ENCODE results near the gene ATXN7L1. TPM values are rescaled to one million over a fixed set of nuclear protein-coding genes. Genes with fewer than 3 reads are reported as not detected.

The ATXN7L1 gene
- total RNA-seq, 2 experiments from 2014 or later, result 3.5 to 5.0 TPM

DNA sequence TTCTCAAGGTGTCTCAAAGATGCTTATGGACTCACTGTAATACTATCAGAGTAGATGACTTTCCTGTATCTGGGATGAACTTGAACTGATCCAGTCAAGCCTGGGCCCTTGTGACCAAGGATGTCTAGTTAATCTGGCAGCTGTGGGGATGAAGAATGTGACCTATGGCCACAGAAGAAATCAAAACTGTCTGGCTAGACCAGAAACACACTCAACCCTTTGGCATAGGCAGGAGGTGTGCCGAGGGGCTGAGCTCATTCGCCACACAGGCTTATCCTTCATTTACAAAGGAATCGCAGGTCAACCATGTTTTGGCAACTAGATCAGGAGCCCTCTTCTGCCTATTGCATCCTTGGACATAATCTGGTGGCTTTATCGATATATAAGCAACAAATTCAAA lies 110.6 kb downstream of the ATXN7L1 start:
- peaks cover 11% of the 10 kb centered on the region for H3K4me1 Mint-ChIP-seq (ENCODE audit: low read depth)
- no peaks in the 10 kb centered on the region for H3K36me3 Mint-ChIP-seq (ENCODE audit: low read depth)
- H3K4me3 Mint-ChIP-seq, result no peak overlapping the region
- no peak for ATAC-seq
- H3K9me3 Mint-ChIP-seq (ENCODE audit: insufficient read depth), result no peaks in the 10 kb centered on the region
- no peak for DNase-seq
- ChIA-PET POLR2A (no interaction called here), CTCF (interaction anchor here (0.8 to 2.0 kb wide), 9 partner anchors 22 to 277 kb away, joined by 3 to 5 read pairs (median 4); no protein-coding TSS in a partner anchor)
- H3K27me3 Mint-ChIP-seq (ENCODE audit: low read depth), result peaks cover 3% of the 10 kb centered on the region
- H3K27ac Mint-ChIP-seq, result no peak overlapping the region

DNA sequence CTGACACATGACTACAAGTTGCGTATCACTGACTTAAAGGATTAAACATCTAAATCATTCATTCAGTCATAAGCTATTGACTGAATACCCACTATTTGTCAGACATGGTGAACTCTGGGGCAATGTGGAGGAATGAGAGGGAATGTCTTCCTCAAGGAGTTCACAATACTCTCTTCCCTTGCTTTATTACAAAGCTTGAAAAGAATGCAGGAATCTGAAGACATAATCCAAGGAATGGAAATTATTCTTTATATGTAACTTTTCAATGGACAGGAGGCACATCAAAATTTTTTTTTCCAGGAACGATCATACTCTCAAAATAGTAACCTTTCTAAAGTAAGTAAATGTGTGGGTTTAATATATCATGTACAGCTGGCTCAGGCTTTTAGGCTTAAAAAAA lies 111.9 kb downstream of the ATXN7L1 start:
- Mint-ChIP-seq H3K4me1 (ENCODE audit: low read depth) (peaks cover 23% of the 10 kb centered on the region), H3K36me3 (ENCODE audit: low read depth) (no peaks in the 10 kb centered on the region), H3K9me3 (ENCODE audit: insufficient read depth) (no peaks in the 10 kb centered on the region), H3K27me3 (ENCODE audit: low read depth) (peaks cover 3% of the 10 kb centered on the region), H3K27ac (no peak overlapping the region), H3K4me3 (no peak overlapping the region)
- no peak for ATAC-seq
- ChIA-PET CTCF (interaction anchor here (0.5 to 1.7 kb wide), 8 partner anchors 17 to 115 kb away, joined by 3 to 4 read pairs (median 3); no protein-coding TSS in a partner anchor), POLR2A (no interaction called here)
- no peak for DNase-seq

DNA sequence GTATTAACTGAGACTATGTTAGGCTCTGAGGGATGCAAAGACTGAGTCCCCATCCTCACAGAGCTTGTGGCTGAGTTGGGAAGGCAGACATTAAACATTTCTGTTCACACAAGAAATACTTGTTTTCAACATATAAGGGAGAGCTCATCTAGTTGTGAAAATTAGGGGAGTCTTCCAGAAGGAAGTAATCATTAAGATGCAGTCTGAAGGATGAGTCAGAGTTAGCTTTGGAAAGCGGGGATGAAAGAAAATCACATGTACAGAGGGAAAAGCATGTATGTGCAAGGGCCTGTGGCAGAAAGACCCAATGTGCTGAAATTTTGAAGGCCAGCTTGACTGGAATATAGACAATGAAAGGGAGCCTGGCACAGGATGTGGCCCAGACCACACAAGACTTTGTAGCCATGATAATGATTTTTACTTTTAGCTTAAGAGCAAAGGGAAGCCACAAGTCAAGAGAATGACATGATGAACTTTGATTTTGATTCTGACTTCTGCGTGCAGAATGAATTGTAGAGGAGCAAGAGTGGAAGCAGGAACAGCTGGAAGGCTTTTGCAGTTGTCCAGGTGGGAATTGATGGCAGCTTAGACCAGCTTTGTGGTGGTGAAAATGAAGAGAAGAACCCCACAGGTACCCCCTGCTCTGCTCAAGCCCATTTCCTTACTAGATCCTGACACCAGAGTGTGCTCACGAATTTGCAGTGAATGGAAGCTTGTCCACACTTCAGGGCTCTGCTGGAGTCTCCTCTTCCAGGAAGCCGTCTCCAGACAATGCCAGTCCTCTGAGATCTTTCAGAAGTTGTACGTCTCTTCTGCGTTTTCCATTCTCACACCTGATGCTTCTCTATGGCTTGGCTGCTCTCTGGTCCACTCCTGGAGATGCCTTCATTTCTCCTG lies 115.6 kb downstream of the ATXN7L1 start:
- ChIA-PET POLR2A (interaction anchor here (0.6 to 1.9 kb wide), 4 partner anchors 15 to 282 kb away, joined by 3 to 4 read pairs (median 4); no protein-coding TSS in a partner anchor), CTCF (interaction anchor here (0.6 to 5.6 kb wide), 71 partner anchors 9 to 405 kb away, joined by 3 to 53 read pairs (median 5); partner anchors contain the start of gene ATXN7L1)
- H3K27ac Mint-ChIP-seq, result peak overlapping the region; percentile 36
- H3K4me1 Mint-ChIP-seq (ENCODE audit: low read depth), result peaks cover 29% of the 10 kb centered on the region
- peak overlapping the region; percentile 3 for H3K4me3 Mint-ChIP-seq
- H3K9me3 Mint-ChIP-seq (ENCODE audit: insufficient read depth), result no peaks in the 10 kb centered on the region
- H3K36me3 Mint-ChIP-seq (ENCODE audit: low read depth), result no peaks in the 10 kb centered on the region
- peak; percentile 78 for ATAC-seq
- H3K27me3 Mint-ChIP-seq (ENCODE audit: low read depth), result peaks cover 2% of the 10 kb centered on the region
- peak; percentile 68 for DNase-seq

DNA sequence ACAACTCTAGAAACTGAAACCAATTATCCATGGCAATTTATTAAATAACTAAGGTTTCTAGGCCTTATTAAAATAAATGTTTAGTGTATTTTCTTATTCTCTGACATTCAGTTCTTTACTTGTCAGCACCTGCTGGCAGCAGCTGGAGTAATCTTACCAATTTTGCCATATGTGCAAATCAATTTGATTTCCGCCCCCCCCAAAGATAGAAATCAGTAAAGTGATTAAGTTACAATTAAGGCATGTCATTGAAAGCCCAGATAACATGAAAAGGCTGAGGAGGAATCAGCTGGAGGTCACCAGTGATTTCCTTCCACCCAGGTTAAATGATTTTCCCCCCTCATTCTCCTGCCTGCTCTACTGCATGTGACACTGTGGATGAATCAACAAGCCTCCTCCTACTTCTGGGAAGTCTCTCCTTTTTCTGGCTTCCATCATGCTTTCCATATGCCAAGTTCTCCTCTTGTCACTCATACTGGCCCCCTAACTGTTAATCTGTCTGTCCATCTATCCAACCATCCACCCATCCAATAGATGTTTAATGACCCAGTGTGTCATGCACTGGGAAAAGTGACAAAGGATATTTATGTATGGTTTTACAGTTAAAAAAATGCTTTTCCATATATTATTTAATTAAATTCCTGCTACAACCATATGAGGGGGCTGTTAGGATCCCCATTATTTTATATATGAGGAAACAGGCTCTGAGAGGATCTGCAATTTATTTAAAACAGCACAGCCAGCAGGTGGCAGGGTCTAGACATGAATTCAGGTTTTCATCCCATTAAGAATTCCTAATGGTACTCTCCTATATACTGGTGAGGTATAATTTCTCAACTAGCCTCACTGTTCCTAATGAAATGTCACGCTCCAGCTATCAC lies 116.5 kb downstream of the ATXN7L1 start:
- peak; percentile 32 for DNase-seq
- peak; percentile 21 for ATAC-seq

DNA sequence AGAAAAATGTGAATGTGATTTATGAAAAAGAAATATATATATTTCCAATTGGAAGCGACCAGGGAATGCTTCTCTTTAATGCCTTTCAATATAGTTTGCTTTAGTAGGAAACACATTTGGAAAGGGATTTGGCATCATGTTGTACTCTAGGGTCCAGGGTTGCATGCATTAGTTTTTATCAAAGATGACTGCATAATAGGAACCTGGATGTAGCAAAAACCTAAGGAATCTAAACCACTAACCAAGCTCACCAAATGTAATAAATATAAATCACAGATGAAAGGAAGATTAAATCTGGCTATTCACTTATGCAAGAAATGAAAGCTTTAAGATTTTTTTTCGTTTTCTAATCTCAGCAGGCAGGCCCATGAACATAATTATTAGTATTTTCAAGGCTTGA lies 120.0 kb downstream of the ATXN7L1 start:
- H3K4me1 Mint-ChIP-seq (ENCODE audit: low read depth), result peaks cover 23% of the 10 kb centered on the region
- H3K9me3 Mint-ChIP-seq (ENCODE audit: insufficient read depth), result no peaks in the 10 kb centered on the region
- ChIA-PET POLR2A (no interaction called here), CTCF (no interaction called here)
- H3K4me3 Mint-ChIP-seq, result no peak overlapping the region
- no peak for DNase-seq
- peaks cover 4% of the 10 kb centered on the region for H3K27me3 Mint-ChIP-seq (ENCODE audit: low read depth)
- no peaks in the 10 kb centered on the region for H3K36me3 Mint-ChIP-seq (ENCODE audit: low read depth)
- H3K27ac Mint-ChIP-seq, result no peak overlapping the region
- ATAC-seq, result no peak

More for the DNA sequence above, 116.5 kb downstream of the ATXN7L1 start:
- Mint-ChIP-seq H3K27ac (no peak overlapping the region), H3K27me3 (ENCODE audit: low read depth) (no peaks in the 10 kb centered on the region), H3K9me3 (ENCODE audit: insufficient read depth) (no peaks in the 10 kb centered on the region), H3K36me3 (ENCODE audit: low read depth) (no peaks in the 10 kb centered on the region), H3K4me1 (ENCODE audit: low read depth) (peaks cover 29% of the 10 kb centered on the region), H3K4me3 (no peak overlapping the region)
- CTCF ChIA-PET, result interaction anchor here (0.6 to 5.6 kb wide), 67 partner anchors 8 to 406 kb away, joined by 3 to 53 read pairs (median 5); partner anchors contain the start of gene ATXN7L1
- POLR2A ChIA-PET, result interaction anchor here (0.6 to 1.9 kb wide), 3 partner anchors 15 to 262 kb away, joined by 3 to 4 read pairs (median 4); no protein-coding TSS in a partner anchor

DNA sequence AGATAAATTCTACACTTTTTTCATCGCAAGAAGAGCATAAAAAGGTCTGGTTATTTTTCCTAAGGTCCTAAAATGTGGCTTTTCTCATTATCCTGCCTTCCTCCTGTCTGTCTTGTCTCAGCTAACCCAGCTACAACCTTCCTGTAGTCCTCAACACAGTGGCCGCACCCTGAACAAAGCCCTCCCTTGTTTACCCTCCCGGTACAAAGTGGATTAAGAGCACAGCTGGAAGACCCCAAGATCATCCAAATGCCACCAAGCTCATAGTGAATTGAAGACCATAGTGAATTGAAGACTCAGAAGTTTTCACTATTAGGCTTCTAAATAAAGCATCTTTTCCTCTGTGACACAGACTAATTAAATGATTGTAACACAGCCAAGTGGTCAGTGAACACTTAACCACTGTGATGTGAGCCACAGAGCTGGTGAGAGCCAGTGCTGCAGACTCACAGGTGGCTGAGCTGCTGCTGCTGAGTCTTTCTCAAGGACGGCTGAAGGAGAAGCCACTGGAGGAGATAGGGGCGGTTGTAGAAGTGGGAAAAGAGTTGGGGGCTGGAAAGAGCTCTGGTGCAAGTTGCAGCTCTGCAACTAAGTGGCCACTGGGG lies 123.6 kb downstream of the ATXN7L1 start:
- no peaks in the 10 kb centered on the region for H3K9me3 Mint-ChIP-seq (ENCODE audit: insufficient read depth)
- CTCF ChIA-PET, result interaction anchor here (0.9 to 2.1 kb wide), 4 partner anchors 8 to 289 kb away, joined by 3 to 7 read pairs (median 4); no protein-coding TSS in a partner anchor
- DNase-seq (no peak), ATAC-seq (no peak)
- H3K27me3 Mint-ChIP-seq (ENCODE audit: low read depth), result peaks cover 5% of the 10 kb centered on the region
- no peak overlapping the region for H3K4me3 Mint-ChIP-seq
- H3K27ac Mint-ChIP-seq, result no peak overlapping the region
- H3K36me3 Mint-ChIP-seq (ENCODE audit: low read depth), result no peaks in the 10 kb centered on the region
- no peaks in the 10 kb centered on the region for H3K4me1 Mint-ChIP-seq (ENCODE audit: low read depth)
- POLR2A ChIA-PET, result no interaction called here

DNA sequence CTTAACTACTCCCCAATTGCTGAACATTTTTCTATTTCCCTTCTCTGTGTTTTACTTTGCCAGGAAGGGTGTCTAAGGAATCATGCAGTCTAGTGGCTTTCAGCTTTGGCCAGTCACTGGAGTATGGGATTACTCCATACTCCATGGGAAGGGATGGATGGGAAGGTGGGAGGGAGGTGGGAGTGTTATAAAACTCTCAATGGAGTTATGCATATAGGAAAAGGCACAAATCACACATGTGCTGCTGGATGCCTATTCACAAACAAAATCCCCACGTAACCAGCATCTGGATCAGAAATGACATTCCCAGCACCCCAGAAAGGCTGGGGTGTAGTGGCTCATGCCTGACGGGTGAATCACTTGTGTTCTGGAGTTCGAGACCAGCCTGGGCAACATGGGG lies 125.3 kb downstream of the ATXN7L1 start:
- H3K27me3 Mint-ChIP-seq (ENCODE audit: low read depth), result peaks cover 5% of the 10 kb centered on the region
- H3K4me3 Mint-ChIP-seq, result no peak overlapping the region
- DNase-seq, result no peak
- no peaks in the 10 kb centered on the region for H3K9me3 Mint-ChIP-seq (ENCODE audit: insufficient read depth)
- no peaks in the 10 kb centered on the region for H3K36me3 Mint-ChIP-seq (ENCODE audit: low read depth)
- no peaks in the 10 kb centered on the region for H3K4me1 Mint-ChIP-seq (ENCODE audit: low read depth)
- ChIA-PET CTCF (interaction anchor here (0.8 to 2.1 kb wide), 4 partner anchors 10 to 291 kb away, joined by 3 to 7 read pairs (median 3); no protein-coding TSS in a partner anchor), POLR2A (no interaction called here)
- no peak for ATAC-seq
- no peak overlapping the region for H3K27ac Mint-ChIP-seq

DNA sequence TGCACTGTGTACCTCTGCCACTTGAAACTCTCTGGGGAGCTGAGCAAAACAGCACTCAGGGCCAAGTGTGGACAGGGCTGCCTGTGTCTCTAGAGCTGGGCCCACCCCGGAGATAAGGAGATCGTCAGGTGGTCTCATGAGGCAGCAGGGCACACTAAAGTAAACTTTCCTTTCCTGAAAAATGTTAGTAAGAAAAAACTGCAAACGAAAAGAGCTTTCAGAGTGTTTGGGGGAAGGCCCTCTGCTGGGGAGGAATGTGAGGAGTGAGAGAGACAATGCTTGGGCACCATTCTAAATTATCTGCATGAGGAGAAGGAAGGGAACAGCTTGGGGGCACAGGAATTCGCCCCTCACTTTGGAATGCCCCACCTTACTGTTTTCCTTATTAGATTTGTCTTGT lies 127.7 kb downstream of the ATXN7L1 start:
- CTCF ChIA-PET, result interaction anchor here (1.2 to 2.2 kb wide), 2 partner anchors 12 to 96 kb away, joined by 5 read pairs; no protein-coding TSS in a partner anchor
- no peak overlapping the region for H3K27ac Mint-ChIP-seq
- H3K9me3 Mint-ChIP-seq (ENCODE audit: insufficient read depth), result no peaks in the 10 kb centered on the region
- no peak for ATAC-seq
- no peak overlapping the region for H3K4me3 Mint-ChIP-seq
- no peaks in the 10 kb centered on the region for H3K4me1 Mint-ChIP-seq (ENCODE audit: low read depth)
- H3K36me3 Mint-ChIP-seq (ENCODE audit: low read depth), result no peaks in the 10 kb centered on the region
- H3K27me3 Mint-ChIP-seq (ENCODE audit: low read depth), result peaks cover 4% of the 10 kb centered on the region
- POLR2A ChIA-PET, result no interaction called here
- DNase-seq, result no peak

DNA sequence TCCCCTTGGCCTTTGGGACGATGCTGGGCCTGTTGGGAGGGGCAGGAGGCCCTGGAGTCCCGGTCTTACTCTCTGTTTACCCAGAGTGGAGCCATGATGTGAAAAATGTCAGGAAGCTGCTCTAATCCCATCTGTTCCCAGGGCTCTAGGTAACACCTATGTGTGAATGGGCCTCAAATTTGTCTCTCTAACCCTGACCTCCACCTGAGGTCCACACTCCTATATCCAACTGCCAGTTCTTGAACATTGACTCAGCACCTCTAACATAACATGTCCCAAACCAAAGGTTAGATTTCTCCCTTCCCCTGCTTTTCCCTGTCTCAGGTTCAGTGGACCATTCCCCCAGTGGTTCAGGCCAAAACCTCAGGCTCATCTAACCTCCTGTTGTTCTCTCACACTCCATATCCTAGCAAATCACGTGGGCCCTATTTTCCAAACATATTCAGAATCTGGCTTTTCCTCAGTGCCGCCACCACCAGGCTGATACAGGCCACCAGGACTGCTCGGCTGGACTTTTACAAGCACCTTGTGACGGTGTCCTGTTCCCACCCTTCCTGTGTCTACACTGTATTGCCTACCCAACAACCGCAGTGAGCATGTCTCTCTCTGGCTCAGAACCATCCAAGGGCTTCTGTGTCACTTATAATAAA lies 130.6 kb downstream of the ATXN7L1 start:
- POLR2A ChIA-PET, result no interaction called here
- H3K4me1 Mint-ChIP-seq (ENCODE audit: low read depth), result no peaks in the 10 kb centered on the region
- CTCF ChIA-PET, result no interaction called here
- H3K36me3 Mint-ChIP-seq (ENCODE audit: low read depth), result no peaks in the 10 kb centered on the region
- H3K4me3 Mint-ChIP-seq, result no peak overlapping the region
- H3K27ac Mint-ChIP-seq, result no peak overlapping the region
- ATAC-seq (no peak), DNase-seq (no peak)
- H3K27me3 Mint-ChIP-seq (ENCODE audit: low read depth), result peaks cover 3% of the 10 kb centered on the region
- H3K9me3 Mint-ChIP-seq (ENCODE audit: insufficient read depth), result no peaks in the 10 kb centered on the region

DNA sequence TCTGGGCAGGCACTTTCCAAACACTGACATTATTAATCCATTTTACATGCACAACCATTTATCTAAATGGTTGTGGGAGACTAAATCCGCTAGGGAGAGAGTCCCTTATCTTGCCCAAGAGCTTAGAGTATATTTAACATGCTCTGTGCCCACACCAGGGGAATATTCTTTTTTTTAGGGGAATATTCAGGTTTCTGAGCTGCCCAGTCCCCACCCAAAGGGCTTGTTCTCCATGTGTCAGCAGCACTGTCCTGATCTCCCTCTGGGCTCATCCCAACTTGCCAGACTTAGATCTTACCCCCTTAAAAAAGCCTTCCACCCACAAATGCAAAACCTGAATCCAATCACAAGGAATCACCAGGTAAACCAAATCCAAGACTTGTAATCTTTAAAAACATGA lies 132.1 kb downstream of the ATXN7L1 start:
- ATAC-seq (no peak), DNase-seq (no peak)
- no peaks in the 10 kb centered on the region for H3K9me3 Mint-ChIP-seq (ENCODE audit: insufficient read depth)
- POLR2A ChIA-PET, result no interaction called here
- H3K36me3 Mint-ChIP-seq (ENCODE audit: low read depth), result no peaks in the 10 kb centered on the region
- H3K27me3 Mint-ChIP-seq (ENCODE audit: low read depth), result peaks cover 3% of the 10 kb centered on the region
- peaks cover 3% of the 10 kb centered on the region for H3K4me1 Mint-ChIP-seq (ENCODE audit: low read depth)
- CTCF ChIA-PET, result interaction anchor here (0.9 to 1.5 kb wide), 4 partner anchors 16 to 299 kb away, joined by 3 to 4 read pairs (median 4); no protein-coding TSS in a partner anchor
- H3K4me3 Mint-ChIP-seq, result no peak overlapping the region
- H3K27ac Mint-ChIP-seq, result no peak overlapping the region
